Spleen (tissue), 7 donors: ENCODE data around the gene TCF3.

ENCODE experiments used
- POLR2A ChIP-seq, 3 donors: fragments of 450-650 bp; IDR thresholded peaks; one replicate each; pipeline ENCODE4 v1.5.1; 2017; ENCODE audit warnings: antibody characterized with exemption in 3 of 3, mild to moderate bottlenecking in 1 of 3
- TF ChIP-seq, protein P1 (sequence below), 11 experiments: fragments of 200-600 bp in 7 of 11; fragments of 450-650 bp in 4 of 11; sonication (generic) in 4 of 11; IDR thresholded peaks in 8 of 11; conservative IDR thresholded peaks in 3 of 11; 1 replicate in 7 of 11; 2 replicates in 4 of 11; pipeline versions ENCODE4 v1.4.0 to v1.8.0; 2016 to 2021; ENCODE audit warnings: antibody characterized with exemption in 11 of 11, inconsistent platforms in 4 of 11, mild to moderate bottlenecking in 1 of 11
- donor health status: DM: no; HTN: no; CAD: no; lungs with moderate emphysema.
- donor health status: DM: no; HTN: no; CAD: no.
- donor health status: DM: no; HTN: no; CAD: no.

GRCh38 chr19:1622007-1622406, 30.4 kb downstream of the TCF3 start:
- TF ChIP-seq, protein P1, sequence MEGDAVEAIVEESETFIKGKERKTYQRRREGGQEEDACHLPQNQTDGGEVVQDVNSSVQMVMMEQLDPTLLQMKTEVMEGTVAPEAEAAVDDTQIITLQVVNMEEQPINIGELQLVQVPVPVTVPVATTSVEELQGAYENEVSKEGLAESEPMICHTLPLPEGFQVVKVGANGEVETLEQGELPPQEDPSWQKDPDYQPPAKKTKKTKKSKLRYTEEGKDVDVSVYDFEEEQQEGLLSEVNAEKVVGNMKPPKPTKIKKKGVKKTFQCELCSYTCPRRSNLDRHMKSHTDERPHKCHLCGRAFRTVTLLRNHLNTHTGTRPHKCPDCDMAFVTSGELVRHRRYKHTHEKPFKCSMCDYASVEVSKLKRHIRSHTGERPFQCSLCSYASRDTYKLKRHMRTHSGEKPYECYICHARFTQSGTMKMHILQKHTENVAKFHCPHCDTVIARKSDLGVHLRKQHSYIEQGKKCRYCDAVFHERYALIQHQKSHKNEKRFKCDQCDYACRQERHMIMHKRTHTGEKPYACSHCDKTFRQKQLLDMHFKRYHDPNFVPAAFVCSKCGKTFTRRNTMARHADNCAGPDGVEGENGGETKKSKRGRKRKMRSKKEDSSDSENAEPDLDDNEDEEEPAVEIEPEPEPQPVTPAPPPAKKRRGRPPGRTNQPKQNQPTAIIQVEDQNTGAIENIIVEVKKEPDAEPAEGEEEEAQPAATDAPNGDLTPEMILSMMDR (IDR thresholded peaks at IDR 0.05 in 8 of 11, conservative IDR thresholded peaks at IDR 0.05 in 3 of 11): no peak
- TF ChIP-seq POLR2A (IDR thresholded peaks at IDR 0.05): no peak
